ENCODE results near the gene CNTNAP5. TPM values are rescaled to one million over a fixed set of nuclear protein-coding genes. Genes with fewer than 3 reads are reported as not detected.

CNTNAP5 gene
- total RNA-seq, 4 donors from 2014 or later = 0.17 TPM; not detected in 3

DNA sequence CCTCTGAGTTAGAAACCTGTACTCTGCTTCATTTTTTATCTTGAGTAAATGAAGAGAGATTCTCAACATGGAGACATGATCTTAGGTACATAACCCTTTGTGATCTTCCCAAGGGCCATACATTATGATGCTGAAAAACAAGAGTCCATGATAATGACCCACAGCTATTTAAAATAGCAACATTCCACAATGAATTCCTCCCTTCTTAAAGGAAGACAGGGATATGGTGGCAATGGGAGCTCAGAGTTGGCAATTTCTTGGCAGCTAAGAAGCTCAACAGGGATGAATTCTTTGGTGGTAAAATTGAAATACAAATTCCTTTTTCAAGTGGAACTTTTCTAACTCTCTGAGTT, 638.5 kb downstream of the CNTNAP5 start:
- no peaks in the 10 kb centered on the region for H3K27me3 ChIP-seq
- TF ChIP-seq POLR2A (IDR thresholded peaks at IDR 0.05; ENCODE audit: low read depth) (no peak), EP300 (IDR thresholded peaks at IDR 0.05) (no peak), POLR2AphosphoS5 (IDR thresholded peaks at IDR 0.05) (no peak)
- TF ChIP-seq, protein P1, sequence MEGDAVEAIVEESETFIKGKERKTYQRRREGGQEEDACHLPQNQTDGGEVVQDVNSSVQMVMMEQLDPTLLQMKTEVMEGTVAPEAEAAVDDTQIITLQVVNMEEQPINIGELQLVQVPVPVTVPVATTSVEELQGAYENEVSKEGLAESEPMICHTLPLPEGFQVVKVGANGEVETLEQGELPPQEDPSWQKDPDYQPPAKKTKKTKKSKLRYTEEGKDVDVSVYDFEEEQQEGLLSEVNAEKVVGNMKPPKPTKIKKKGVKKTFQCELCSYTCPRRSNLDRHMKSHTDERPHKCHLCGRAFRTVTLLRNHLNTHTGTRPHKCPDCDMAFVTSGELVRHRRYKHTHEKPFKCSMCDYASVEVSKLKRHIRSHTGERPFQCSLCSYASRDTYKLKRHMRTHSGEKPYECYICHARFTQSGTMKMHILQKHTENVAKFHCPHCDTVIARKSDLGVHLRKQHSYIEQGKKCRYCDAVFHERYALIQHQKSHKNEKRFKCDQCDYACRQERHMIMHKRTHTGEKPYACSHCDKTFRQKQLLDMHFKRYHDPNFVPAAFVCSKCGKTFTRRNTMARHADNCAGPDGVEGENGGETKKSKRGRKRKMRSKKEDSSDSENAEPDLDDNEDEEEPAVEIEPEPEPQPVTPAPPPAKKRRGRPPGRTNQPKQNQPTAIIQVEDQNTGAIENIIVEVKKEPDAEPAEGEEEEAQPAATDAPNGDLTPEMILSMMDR (IDR thresholded peaks at IDR 0.05) = no peak
- intact Hi-C loops (cut with DNase I) = no loop called here
- H3K27ac ChIP-seq (replicated peaks in 1 of 4) = no peak overlapping the region
- no peaks in the 10 kb centered on the region for H3K36me3 ChIP-seq
- no peak for DNase-seq (ENCODE audit: extremely low spot score)
- H3K9me3 ChIP-seq = no peaks in the 10 kb centered on the region
- H3K4me3 ChIP-seq = no peak overlapping the region
- no peaks in the 10 kb centered on the region for H3K4me1 ChIP-seq

DNA sequence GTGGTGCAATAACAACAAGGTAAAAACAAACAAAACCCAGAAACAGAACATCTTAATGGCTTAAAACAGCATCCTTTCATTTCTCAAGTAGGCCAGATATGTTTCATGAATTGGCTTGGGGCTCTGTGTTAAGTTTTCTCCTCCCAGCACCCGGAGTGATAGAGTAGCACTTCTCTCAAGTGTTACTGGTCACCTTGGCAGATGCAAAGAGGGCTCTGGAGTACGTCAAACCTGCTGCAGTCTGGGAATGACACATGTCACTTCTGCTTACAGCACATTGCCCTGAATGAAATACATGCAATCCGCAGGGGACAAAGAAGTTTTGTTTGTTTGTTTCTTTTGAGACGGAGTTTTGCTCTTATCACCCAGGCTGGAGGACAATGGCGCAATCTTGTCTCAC, 639.3 kb downstream of the CNTNAP5 start:
- H3K36me3 ChIP-seq = no peaks in the 10 kb centered on the region
- no peak overlapping the region for H3K4me3 ChIP-seq
- H3K27me3 ChIP-seq = no peaks in the 10 kb centered on the region
- no peaks in the 10 kb centered on the region for H3K4me1 ChIP-seq
- intact Hi-C loops (cut with DNase I) = no loop called here
- TF ChIP-seq EP300 (IDR thresholded peaks at IDR 0.05) = no peak
- no peak for TF ChIP-seq POLR2A (IDR thresholded peaks at IDR 0.05; ENCODE audit: low read depth)
- TF ChIP-seq POLR2AphosphoS5 (IDR thresholded peaks at IDR 0.05) = no peak
- TF ChIP-seq, protein P1 (IDR thresholded peaks at IDR 0.05) = no peak
- no peak overlapping the region for H3K27ac ChIP-seq (replicated peaks in 1 of 4)
- no peaks in the 10 kb centered on the region for H3K9me3 ChIP-seq
- 92% methylated on average over 5 of the region's 5 CpGs for WGBS
- DNase-seq (ENCODE audit: extremely low spot score) = no peak

DNA sequence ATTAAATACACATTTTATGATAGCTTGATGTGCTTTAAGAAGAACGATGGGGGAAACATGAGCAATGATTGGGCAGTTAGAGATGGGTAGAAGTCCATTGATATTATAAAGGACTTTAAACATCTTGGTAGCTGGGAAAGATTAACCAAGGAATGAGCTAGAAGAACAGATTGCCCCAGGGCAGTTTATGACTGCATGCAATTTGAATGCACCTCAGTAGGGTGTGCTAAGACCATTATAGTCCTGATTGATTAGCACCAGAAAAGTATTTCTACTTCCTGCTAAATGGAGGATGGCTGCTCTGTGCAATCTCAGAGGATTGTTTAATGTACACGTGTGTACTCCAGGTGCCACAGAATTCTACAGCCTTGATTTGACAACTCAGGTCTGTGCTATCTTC, 641.9 kb downstream of the CNTNAP5 start:
- DNase-seq (ENCODE audit: extremely low spot score) = no peak
- intact Hi-C loops (cut with DNase I) = no loop called here
- WGBS = 94% methylated on average over 2 of the region's 2 CpGs

DNA sequence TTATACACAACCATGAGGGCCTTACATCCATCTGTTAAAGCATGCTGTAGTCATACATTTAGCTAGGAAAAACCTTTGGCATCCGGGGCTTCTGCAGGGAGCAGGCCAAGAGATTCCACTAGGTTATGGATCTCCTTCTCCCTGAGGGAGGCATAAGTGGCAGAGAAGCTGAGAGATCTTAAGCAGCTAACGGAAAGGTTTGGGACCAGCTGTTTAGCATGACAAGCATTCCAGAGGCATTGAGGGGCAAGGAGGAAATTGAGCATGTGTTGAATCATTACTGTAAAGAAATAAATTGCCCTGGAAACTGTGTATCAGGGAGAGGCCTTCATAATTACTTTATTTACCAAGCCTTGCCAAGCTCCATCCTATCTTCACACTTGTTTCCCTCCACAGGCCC, 643.1 kb downstream of the CNTNAP5 start:
- TF ChIP-seq POLR2AphosphoS5 (IDR thresholded peaks at IDR 0.05) (no peak), EP300 (IDR thresholded peaks at IDR 0.05) (no peak), POLR2A (IDR thresholded peaks at IDR 0.05; ENCODE audit: low read depth) (no peak)
- TF ChIP-seq, protein P1 (IDR thresholded peaks at IDR 0.05) = no peak
- Histone ChIP-seq H3K4me1 (no peaks in the 10 kb centered on the region), H3K36me3 (no peaks in the 10 kb centered on the region), H3K4me3 (no peak overlapping the region), H3K9me3 (no peaks in the 10 kb centered on the region), H3K27ac (replicated peaks in 1 of 4) (no peak overlapping the region), H3K27me3 (no peaks in the 10 kb centered on the region)
- WGBS = 57% methylated on average over 2 of the region's 2 CpGs
- intact Hi-C loops (cut with DNase I) = no loop called here
- no peak for DNase-seq (ENCODE audit: extremely low spot score)

More for the DNA sequence above, 641.9 kb downstream of the CNTNAP5 start:
- no peak overlapping the region for H3K27ac ChIP-seq (replicated peaks in 1 of 4)
- H3K4me1 ChIP-seq = no peaks in the 10 kb centered on the region
- H3K4me3 ChIP-seq = no peak overlapping the region
- H3K9me3 ChIP-seq = no peaks in the 10 kb centered on the region
- no peaks in the 10 kb centered on the region for H3K27me3 ChIP-seq
- no peaks in the 10 kb centered on the region for H3K36me3 ChIP-seq
- TF ChIP-seq POLR2A (IDR thresholded peaks at IDR 0.05; ENCODE audit: low read depth) (no peak), EP300 (IDR thresholded peaks at IDR 0.05) (no peak), POLR2AphosphoS5 (IDR thresholded peaks at IDR 0.05) (no peak)
- TF ChIP-seq, protein P1 (IDR thresholded peaks at IDR 0.05) = no peak

DNA sequence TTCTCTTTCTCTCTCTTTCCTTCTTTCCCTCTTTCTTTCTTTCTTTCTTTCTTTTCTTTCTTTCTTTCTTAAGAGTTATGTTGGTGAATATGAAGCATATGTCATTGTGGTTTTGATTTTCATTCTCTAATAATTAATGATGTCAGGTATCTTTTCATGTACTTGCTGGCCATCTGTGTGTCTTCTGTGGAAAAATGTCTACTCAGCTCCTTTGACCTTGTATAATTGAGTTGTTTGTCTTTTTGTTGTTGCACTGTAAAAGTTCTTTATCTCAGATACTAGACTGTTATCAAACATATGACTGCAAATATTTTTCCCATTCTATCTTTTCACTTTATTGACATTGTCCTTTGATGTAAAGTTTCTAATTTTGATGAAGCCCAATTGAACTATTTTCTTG, 645.1 kb downstream of the CNTNAP5 start:
- TF ChIP-seq POLR2AphosphoS5 (IDR thresholded peaks at IDR 0.05) = no peak
- TF ChIP-seq, protein P1 (IDR thresholded peaks at IDR 0.05) = no peak
- no peak for TF ChIP-seq EP300 (IDR thresholded peaks at IDR 0.05)
- no peak for TF ChIP-seq POLR2A (IDR thresholded peaks at IDR 0.05; ENCODE audit: low read depth)
- no peaks in the 10 kb centered on the region for H3K27me3 ChIP-seq
- no peak overlapping the region for H3K27ac ChIP-seq (replicated peaks in 1 of 4)
- H3K4me3 ChIP-seq = no peak overlapping the region
- intact Hi-C loops (cut with DNase I) = no loop called here
- no peaks in the 10 kb centered on the region for H3K9me3 ChIP-seq
- no peak for DNase-seq (ENCODE audit: extremely low spot score)
- H3K36me3 ChIP-seq = no peaks in the 10 kb centered on the region
- H3K4me1 ChIP-seq = no peaks in the 10 kb centered on the region

All from esophagus muscularis mucosa (tissue), 4 donors.